SK-N-SH (cell line): ENCODE data around the gene ABHD3. TPM values are rescaled to one million over a fixed set of nuclear protein-coding genes. Genes with fewer than 3 reads are reported as not detected.

Experiments
- CTCF ChIA-PET: fragments of 300-600, 350-600 bp; formaldehyde crosslinking; extraction: SDS; loops from one replicate; lab custom pipeline; 2021; lab: Yijun Ruan, JAX
- POLR2A ChIA-PET: fragments of 350-600 bp; sonication (Branson Sonifier 250); formaldehyde crosslinking; extraction: SDS; loops from one replicate; lab custom pipeline; 2020; ENCODE audit warnings: antibody characterized with exemption, inconsistent platforms; lab: Yijun Ruan, JAX
- DNase-seq: peaks from one replicate; pipeline ENCODE4 v3.0.0; 2012
- H2AFZ ChIP-seq: fragments of 200-600 bp; sonication (generic); 2 replicates; pipeline ENCODE4 v1.8.1; 2016; ENCODE audit warnings: antibody characterized with exemption, mild to moderate bottlenecking, low read depth
- H3F3A ChIP-seq: fragments of 200-600 bp; sonication (generic); replicated peaks from 2 replicates; pipeline ENCODE3; 2016; ENCODE audit warnings: antibody characterized with exemption, mild to moderate bottlenecking; ENCODE audit not compliant: insufficient read depth
- H3K27ac ChIP-seq, 2 experiments: fragments of 200-500 bp in 1 of 2; fragments of 200-600 bp in 1 of 2; sonication (Bioruptor generic) in 1 of 2; sonication (generic), shearing (Covaris generic) in 1 of 2; 2 replicates each; pipeline versions ENCODE4 v1.5.1 to v1.6.1; 2014 to 2016; ENCODE audit warnings: low read depth in 2 of 2, inconsistent platforms in 1 of 2, low read length in 1 of 2, mild to moderate bottlenecking in 1 of 2, mixed read lengths in 1 of 2
- H3K27me3 ChIP-seq: fragments of 200-600 bp; sonication (generic), shearing (Covaris generic); 2 replicates; pipeline ENCODE4 v1.6.1; 2016; ENCODE audit warnings: mixed run types; ENCODE audit not compliant: insufficient read depth
- H3K36me3 ChIP-seq, 2 experiments: fragments of 200-500 bp in 1 of 2; fragments of 200-600 bp in 1 of 2; sonication (Bioruptor generic) in 1 of 2; sonication (generic) in 1 of 2; replicated peaks in 1 of 2; 2 replicates each; pipeline versions ENCODE3 to v1.5.1; 2014 to 2016; ENCODE audit warnings: low read length in 1 of 2, mild to moderate bottlenecking in 1 of 2; ENCODE audit not compliant: insufficient read depth in 2 of 2, control insufficient read depth in 1 of 2
- H3K4me1 ChIP-seq, 2 experiments: fragments of 200-500 bp in 1 of 2; fragments of 200-600 bp in 1 of 2; sonication (Bioruptor generic) in 1 of 2; sonication (generic), shearing (Covaris generic) in 1 of 2; 2 replicates each; pipeline versions ENCODE4 v1.5.1 to v1.6.1; 2014 to 2016; ENCODE audit warnings: low read depth in 1 of 2, low read length in 1 of 2, mixed run types in 1 of 2; ENCODE audit not compliant: insufficient read depth in 2 of 2, control insufficient read depth in 1 of 2
- H3K4me2 ChIP-seq: fragments of 200-600 bp; sonication (generic), shearing (Covaris generic); 2 replicates; pipeline ENCODE4 v1.6.1; 2017; ENCODE audit warnings: mixed run types
- H3K4me3 ChIP-seq, 2 experiments: fragments of 200-500 bp in 1 of 2; fragments of 200-600 bp in 1 of 2; sonication (Bioruptor generic) in 1 of 2; sonication (generic), shearing (Covaris generic) in 1 of 2; 2 replicates each; pipeline versions ENCODE4 v1.5.1 to v1.8.1; 2014 to 2016; ENCODE audit warnings: low read depth in 2 of 2, inconsistent platforms in 1 of 2, low read length in 1 of 2, mild to moderate bottlenecking in 1 of 2, mixed read lengths in 1 of 2, moderate library complexity in 1 of 2
- H3K79me2 ChIP-seq: fragments of 200-600 bp; sonication (generic); 2 replicates; pipeline ENCODE4 v1.8.1; 2017; ENCODE audit warnings: mild to moderate bottlenecking; ENCODE audit not compliant: insufficient read depth
- H3K9ac ChIP-seq: fragments of 200-600 bp; sonication (generic); 2 replicates; pipeline ENCODE4 v1.6.1; 2017; ENCODE audit warnings: mixed run types
- H3K9me2 ChIP-seq: fragments of 200-600 bp; sonication (generic); 2 replicates; pipeline ENCODE4 v1.6.1; 2017; ENCODE audit warnings: mixed run types
- H3K9me3 ChIP-seq: fragments of 200-600 bp; sonication (generic); 2 replicates; pipeline ENCODE4 v1.6.1; 2017; ENCODE audit warnings: mixed run types, mild to moderate bottlenecking, moderate library complexity
- H4K20me1 ChIP-seq: fragments of 200-600 bp; sonication (generic); 2 replicates; pipeline ENCODE4 v1.6.1; 2017; ENCODE audit warnings: mild to moderate bottlenecking, mixed run types; ENCODE audit not compliant: insufficient read depth
- CHD2 ChIP-seq: fragments of 150-350 bp; IDR thresholded peaks from 2 replicates; pipeline ENCODE4 v1.6.1; 2018; ENCODE audit warnings: low read length; ENCODE audit not compliant: partially characterized antibody
- FOSL2 ChIP-seq: IDR thresholded peaks from 2 replicates; pipeline ENCODE4 v1.4.0; 2012; ENCODE audit warnings: low read depth, mild to moderate bottlenecking, moderate library complexity, borderline replicate concordance
- FOXJ3 ChIP-seq: sonication (generic); formaldehyde crosslinking; IDR thresholded peaks from 2 replicates; pipeline ENCODE4 v1.5.1; 2020; ENCODE audit warnings: mild to moderate bottlenecking, missing genetic modification reagents
- GABPA ChIP-seq: IDR thresholded peaks from 2 replicates; pipeline ENCODE4 v1.4.0; 2012; ENCODE audit warnings: low read depth, mild to moderate bottlenecking
- JUND ChIP-seq: IDR thresholded peaks from 2 replicates; pipeline ENCODE4 v1.4.0; 2012
- POLR2AphosphoS5 ChIP-seq: IDR thresholded peaks from 2 replicates; pipeline ENCODE4 v1.6.1; 2012; ENCODE audit warnings: low read depth, low read length
- TAF1 ChIP-seq: IDR thresholded peaks from 2 replicates; pipeline ENCODE4 v1.6.1; 2012; ENCODE audit warnings: low read depth, mild to moderate bottlenecking, low read length, moderate library complexity, borderline replicate concordance
- WGBS: methylation state at CpG from one replicate; pipeline ENCODE4 v1.1.6; 2017; ENCODE audit warnings: low lambda C conversion rate; 5-methylcytosine and 5-hydroxymethylcytosine counted together
- polyA plus RNA-seq, 3 experiments: library from polyadenylated mRNA; depleted of rRNA; stranded (reverse); fragments of >200 nt; gene quantifications; 2 replicates each; pipeline ENCODE4 v1.2.3, GENCODE V29; 2012
- TF ChIP-seq, protein P1 (sequence below): fragments of 150-350 bp; IDR thresholded peaks from 2 replicates; pipeline ENCODE4 v1.6.1; 2017; ENCODE audit warnings: antibody characterized with exemption, low read length, low read depth, borderline replicate concordance
- TF ChIP-seq, protein P2 (sequence below): IDR thresholded peaks from 2 replicates; pipeline ENCODE4 v1.4.0; 2012; ENCODE audit warnings: low read depth, borderline replicate concordance
- TF ChIP-seq, protein P3 (sequence below): fragments of 150-350 bp; IDR thresholded peaks from 2 replicates; pipeline ENCODE4 v1.6.1; 2016; ENCODE audit warnings: mild to moderate bottlenecking, low read depth, low read length
- TF ChIP-seq, protein P4 (sequence below): IDR thresholded peaks from 2 replicates; pipeline ENCODE4 v1.6.1; 2012; ENCODE audit warnings: mild to moderate bottlenecking, low read depth, low read length, moderate library complexity
- TF ChIP-seq, protein P5 (sequence below): IDR thresholded peaks from 2 replicates; pipeline ENCODE4; 2012

Gene ABHD3
- polyA plus RNA-seq, 1 of the 3 experiments (the other 2 are of a cell fraction) = 4.3 TPM

DNA sequence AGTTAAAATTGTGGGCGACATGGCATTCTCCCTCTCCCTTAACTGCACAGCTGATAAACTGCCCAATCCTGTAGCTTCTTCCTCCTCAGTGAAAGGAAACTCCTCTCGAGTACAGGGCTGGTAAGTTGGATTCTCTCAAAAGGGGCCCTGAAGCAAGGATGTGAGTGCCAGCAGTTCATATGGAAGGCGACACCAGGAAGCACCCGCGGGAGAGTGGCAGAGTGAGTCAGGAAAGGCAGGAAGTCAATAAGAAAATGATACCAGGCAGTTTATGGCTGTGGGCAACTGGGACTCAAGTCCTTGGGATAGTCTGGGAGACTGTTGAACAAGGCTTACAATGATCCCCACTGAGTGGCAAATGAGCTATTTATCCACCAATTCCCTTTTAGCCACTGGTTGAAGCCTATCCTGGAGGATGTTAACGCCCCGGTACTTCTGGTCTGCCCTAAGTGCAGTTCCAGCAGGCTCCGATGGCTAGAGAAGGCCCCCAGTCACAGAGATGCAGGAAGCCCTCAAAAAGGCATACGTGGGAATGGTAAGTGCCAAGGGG lies 34.8 kb downstream of the ABHD3 start:
- no peaks in the 10 kb centered on the region for H3K36me3 ChIP-seq
- no peak overlapping the region for H3K4me3 ChIP-seq
- peaks cover 0 to 8% of the 10 kb centered on the region in 2 experiments; a peak in 2 of 4 replicates for H3K4me1 ChIP-seq
- no peaks in the 10 kb centered on the region for H4K20me1 ChIP-seq
- H3K9me2 ChIP-seq = no peaks in the 10 kb centered on the region
- POLR2A ChIA-PET = no interaction called here
- H2AFZ ChIP-seq = peak overlapping the region; percentile 20
- no peaks in the 10 kb centered on the region for H3F3A ChIP-seq
- DNase-seq = no peak
- CTCF ChIA-PET = interaction anchor here (1.2 to 1.4 kb wide), 2 partner anchors 13 to 58 kb away, joined by 3 to 5 read pairs; partner anchors contain the start of gene SNRPD1
- H3K4me2 ChIP-seq = no peak overlapping the region
- no peak for TF ChIP-seq FOXJ3 (CRISPR knock-in tag)
- TF ChIP-seq GABPA = 0 out of 2 replicates have a peak, but pooled peaks have one; percentile 24
- peak; percentile 8; the same call in 1 of the 2 replicates for TF ChIP-seq FOSL2
- TF ChIP-seq JUND = 0 out of 2 replicates have a peak, but pooled peaks have one; percentile 10
- no peaks in the 10 kb centered on the region for H3K27me3 ChIP-seq
- no peak overlapping the region for H3K9ac ChIP-seq
- H3K79me2 ChIP-seq = no peaks in the 10 kb centered on the region
- 80% methylated on average over 9 of the region's 9 CpGs for WGBS
- H3K27ac ChIP-seq = no peak overlapping the region
- no peaks in the 10 kb centered on the region for H3K9me3 ChIP-seq

DNA sequence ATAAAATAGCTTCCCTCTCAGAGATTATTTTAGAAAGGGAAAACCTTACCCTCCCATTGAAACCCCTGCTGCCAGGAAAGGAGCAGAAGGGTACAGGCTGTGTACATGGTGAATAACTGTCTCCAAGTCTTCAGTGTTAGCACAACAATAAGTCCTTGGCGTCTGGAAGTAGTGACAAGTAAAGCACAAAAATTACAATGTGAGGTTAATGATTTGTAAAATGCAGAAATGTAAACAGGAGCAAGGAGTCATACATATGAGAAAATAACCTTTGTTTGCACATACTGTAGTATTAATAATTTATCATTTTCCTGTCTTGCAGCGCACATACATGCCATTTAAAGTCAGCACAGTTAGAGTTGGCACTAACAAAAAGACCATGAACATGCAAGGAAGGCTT lies 40.5 kb downstream of the ABHD3 start:
- no peak overlapping the region for H3K4me3 ChIP-seq
- H3K79me2 ChIP-seq = no peaks in the 10 kb centered on the region
- DNase-seq = no peak
- H3K36me3 ChIP-seq = no peaks in the 10 kb centered on the region
- no peaks in the 10 kb centered on the region for H3F3A ChIP-seq
- no peak overlapping the region for H3K27ac ChIP-seq
- H3K9me3 ChIP-seq = no peaks in the 10 kb centered on the region
- no peaks in the 10 kb centered on the region for H3K27me3 ChIP-seq
- POLR2A ChIA-PET = no interaction called here
- WGBS = 82% methylated on average over 2 of the region's 2 CpGs
- TF ChIP-seq JUND = no peak
- CTCF ChIA-PET = no interaction called here
- H2AFZ ChIP-seq = no peak overlapping the region
- H3K9me2 ChIP-seq = no peaks in the 10 kb centered on the region
- no peak overlapping the region for H3K4me2 ChIP-seq
- H3K9ac ChIP-seq = no peak overlapping the region
- no peaks in the 10 kb centered on the region; a peak in 1 of 4 replicates for H3K4me1 ChIP-seq
- no peaks in the 10 kb centered on the region for H4K20me1 ChIP-seq

DNA sequence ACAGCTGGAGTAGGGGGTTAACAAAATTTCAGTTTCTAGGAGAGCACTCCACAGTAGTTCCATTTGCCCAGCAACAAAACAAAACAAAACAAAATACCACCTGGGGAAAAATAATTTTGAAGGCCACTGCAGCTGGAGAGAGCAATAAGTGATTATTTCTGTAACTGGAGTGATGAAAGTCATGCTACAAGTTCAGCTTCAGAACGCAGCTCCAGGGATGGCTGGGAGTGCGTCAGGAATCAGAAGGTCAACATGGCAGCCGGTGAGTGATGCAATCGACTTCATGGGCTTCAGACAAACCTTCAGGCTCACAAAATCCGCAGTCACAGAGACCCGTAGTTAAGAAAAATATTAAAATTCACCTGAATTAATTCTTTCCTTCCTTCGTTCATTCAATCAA lies 41.0 kb downstream of the ABHD3 start:
- CTCF ChIA-PET = interaction anchor here (1.2 kb wide), 1 partner anchor 36 kb away, joined by 3 read pairs; no protein-coding TSS in a partner anchor
- Histone ChIP-seq H3K4me2 (no peak overlapping the region), H2AFZ (no peak overlapping the region)
- TF ChIP-seq TAF1 (no peak), POLR2AphosphoS5 (no peak), GABPA (no peak), CHD2 (no peak), FOSL2 (no peak), FOXJ3 (CRISPR knock-in tag) (no peak)
- TF ChIP-seq, protein P1, sequence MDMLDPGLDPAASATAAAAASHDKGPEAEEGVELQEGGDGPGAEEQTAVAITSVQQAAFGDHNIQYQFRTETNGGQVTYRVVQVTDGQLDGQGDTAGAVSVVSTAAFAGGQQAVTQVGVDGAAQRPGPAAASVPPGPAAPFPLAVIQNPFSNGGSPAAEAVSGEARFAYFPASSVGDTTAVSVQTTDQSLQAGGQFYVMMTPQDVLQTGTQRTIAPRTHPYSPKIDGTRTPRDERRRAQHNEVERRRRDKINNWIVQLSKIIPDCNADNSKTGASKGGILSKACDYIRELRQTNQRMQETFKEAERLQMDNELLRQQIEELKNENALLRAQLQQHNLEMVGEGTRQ = no peak
- TF ChIP-seq, protein P2, sequence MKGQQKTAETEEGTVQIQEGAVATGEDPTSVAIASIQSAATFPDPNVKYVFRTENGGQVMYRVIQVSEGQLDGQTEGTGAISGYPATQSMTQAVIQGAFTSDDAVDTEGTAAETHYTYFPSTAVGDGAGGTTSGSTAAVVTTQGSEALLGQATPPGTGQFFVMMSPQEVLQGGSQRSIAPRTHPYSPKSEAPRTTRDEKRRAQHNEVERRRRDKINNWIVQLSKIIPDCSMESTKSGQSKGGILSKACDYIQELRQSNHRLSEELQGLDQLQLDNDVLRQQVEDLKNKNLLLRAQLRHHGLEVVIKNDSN = no peak
- TF ChIP-seq, protein P3, sequence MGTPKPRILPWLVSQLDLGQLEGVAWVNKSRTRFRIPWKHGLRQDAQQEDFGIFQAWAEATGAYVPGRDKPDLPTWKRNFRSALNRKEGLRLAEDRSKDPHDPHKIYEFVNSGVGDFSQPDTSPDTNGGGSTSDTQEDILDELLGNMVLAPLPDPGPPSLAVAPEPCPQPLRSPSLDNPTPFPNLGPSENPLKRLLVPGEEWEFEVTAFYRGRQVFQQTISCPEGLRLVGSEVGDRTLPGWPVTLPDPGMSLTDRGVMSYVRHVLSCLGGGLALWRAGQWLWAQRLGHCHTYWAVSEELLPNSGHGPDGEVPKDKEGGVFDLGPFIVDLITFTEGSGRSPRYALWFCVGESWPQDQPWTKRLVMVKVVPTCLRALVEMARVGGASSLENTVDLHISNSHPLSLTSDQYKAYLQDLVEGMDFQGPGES = no peak
- TF ChIP-seq, protein P4, sequence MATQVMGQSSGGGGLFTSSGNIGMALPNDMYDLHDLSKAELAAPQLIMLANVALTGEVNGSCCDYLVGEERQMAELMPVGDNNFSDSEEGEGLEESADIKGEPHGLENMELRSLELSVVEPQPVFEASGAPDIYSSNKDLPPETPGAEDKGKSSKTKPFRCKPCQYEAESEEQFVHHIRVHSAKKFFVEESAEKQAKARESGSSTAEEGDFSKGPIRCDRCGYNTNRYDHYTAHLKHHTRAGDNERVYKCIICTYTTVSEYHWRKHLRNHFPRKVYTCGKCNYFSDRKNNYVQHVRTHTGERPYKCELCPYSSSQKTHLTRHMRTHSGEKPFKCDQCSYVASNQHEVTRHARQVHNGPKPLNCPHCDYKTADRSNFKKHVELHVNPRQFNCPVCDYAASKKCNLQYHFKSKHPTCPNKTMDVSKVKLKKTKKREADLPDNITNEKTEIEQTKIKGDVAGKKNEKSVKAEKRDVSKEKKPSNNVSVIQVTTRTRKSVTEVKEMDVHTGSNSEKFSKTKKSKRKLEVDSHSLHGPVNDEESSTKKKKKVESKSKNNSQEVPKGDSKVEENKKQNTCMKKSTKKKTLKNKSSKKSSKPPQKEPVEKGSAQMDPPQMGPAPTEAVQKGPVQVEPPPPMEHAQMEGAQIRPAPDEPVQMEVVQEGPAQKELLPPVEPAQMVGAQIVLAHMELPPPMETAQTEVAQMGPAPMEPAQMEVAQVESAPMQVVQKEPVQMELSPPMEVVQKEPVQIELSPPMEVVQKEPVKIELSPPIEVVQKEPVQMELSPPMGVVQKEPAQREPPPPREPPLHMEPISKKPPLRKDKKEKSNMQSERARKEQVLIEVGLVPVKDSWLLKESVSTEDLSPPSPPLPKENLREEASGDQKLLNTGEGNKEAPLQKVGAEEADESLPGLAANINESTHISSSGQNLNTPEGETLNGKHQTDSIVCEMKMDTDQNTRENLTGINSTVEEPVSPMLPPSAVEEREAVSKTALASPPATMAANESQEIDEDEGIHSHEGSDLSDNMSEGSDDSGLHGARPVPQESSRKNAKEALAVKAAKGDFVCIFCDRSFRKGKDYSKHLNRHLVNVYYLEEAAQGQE = no peak
- TF ChIP-seq, protein P5, sequence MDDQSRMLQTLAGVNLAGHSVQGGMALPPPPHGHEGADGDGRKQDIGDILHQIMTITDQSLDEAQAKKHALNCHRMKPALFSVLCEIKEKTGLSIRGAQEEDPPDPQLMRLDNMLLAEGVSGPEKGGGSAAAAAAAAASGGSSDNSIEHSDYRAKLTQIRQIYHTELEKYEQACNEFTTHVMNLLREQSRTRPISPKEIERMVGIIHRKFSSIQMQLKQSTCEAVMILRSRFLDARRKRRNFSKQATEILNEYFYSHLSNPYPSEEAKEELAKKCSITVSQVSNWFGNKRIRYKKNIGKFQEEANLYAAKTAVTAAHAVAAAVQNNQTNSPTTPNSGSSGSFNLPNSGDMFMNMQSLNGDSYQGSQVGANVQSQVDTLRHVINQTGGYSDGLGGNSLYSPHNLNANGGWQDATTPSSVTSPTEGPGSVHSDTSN = no peak

More for the DNA sequence above, 41.0 kb downstream of the ABHD3 start:
- 89% methylated on average over 7 of the region's 7 CpGs for WGBS
- Histone ChIP-seq H3K9me2 (no peaks in the 10 kb centered on the region), H3K9me3 (no peaks in the 10 kb centered on the region), H3K27ac (no peak overlapping the region), H3K4me1 (no peaks in the 10 kb centered on the region; a peak in 1 of 4 replicates), H3K4me3 (no peak overlapping the region), H4K20me1 (no peaks in the 10 kb centered on the region), H3K27me3 (no peaks in the 10 kb centered on the region), H3F3A (no peaks in the 10 kb centered on the region), H3K79me2 (no peaks in the 10 kb centered on the region), H3K9ac (no peak overlapping the region), H3K36me3 (no peaks in the 10 kb centered on the region)
- POLR2A ChIA-PET = no interaction called here
- no peak for DNase-seq
